NCI-H1092 (cell line): Measurements from ENCODE around the gene RYR2.

Source experiments
- DNase-seq: peaks from one replicate; lab custom pipeline; 2025; lab: John Stamatoyannopoulos, UW

The RYR2 gene

GRCh38 chr1:237864338-237865244 is 822.6 kb downstream of the RYR2 start:
- DNase-seq: peak; percentile 14

- no peak for DNase-seq
Observed at GRCh38 chr1:237867380-237867888, 825.5 kb downstream of the RYR2 start.

- no peak for DNase-seq
Observed at GRCh38 chr1:237868817-237869600, 827.0 kb downstream of the RYR2 start.

GRCh38 chr1:237873487-237874211 is 831.7 kb downstream of the RYR2 start:
- DNase-seq: no peak

GRCh38 chr1:237875291-237875690 is 833.3 kb downstream of the RYR2 start:
- no peak for DNase-seq

GRCh38 chr1:237877631-237878030 is 835.6 kb downstream of the RYR2 start:
- no peak for DNase-seq

GRCh38 chr1:237878406-237878805 is 836.4 kb downstream of the RYR2 start:
- no peak for DNase-seq

GRCh38 chr1:237879195-237879594 is 837.2 kb downstream of the RYR2 start:
- no peak for DNase-seq
